Sigmoid colon (tissue), 7 donors: ENCODE results near the gene MYCN. TPM values are rescaled to one million over a fixed set of nuclear protein-coding genes. Genes with fewer than 3 reads are reported as not detected.

ENCODE experiments used
- DNase-seq: peaks from one replicate; pipeline ENCODE4 v3.0.0-alpha.2; 2019
- H3K27ac ChIP-seq, 4 donors: fragments of 200-600 bp; sonication (generic); one replicate each; pipeline ENCODE4 v1.5.1; 2016 to 2019; ENCODE audit warnings: mild to moderate bottlenecking in 1 of 4
- H3K27me3 ChIP-seq, 3 donors: fragments of 200-600 bp; sonication (generic); one replicate each; pipeline ENCODE4 v1.5.1; 2019; ENCODE audit warnings: mild to moderate bottlenecking in 1 of 3
- H3K36me3 ChIP-seq, 4 donors: fragments of 200-600 bp; sonication (generic); one replicate each; pipeline ENCODE4 v1.5.1; 2016 to 2019
- H3K4me1 ChIP-seq, 4 donors: fragments of 200-600 bp; sonication (generic); one replicate each; pipeline ENCODE4 v1.5.1; 2017 to 2019
- H3K4me3 ChIP-seq, 4 donors: fragments of 200-600 bp; sonication (generic); one replicate each; pipeline ENCODE4 v1.5.1; 2017 to 2019; ENCODE audit warnings: mild to moderate bottlenecking in 2 of 4, moderate library complexity in 1 of 4
- H3K9me3 ChIP-seq, 4 donors: fragments of 200-600 bp in 3 of 4; sonication (generic) in 3 of 4; one replicate each; pipeline versions ENCODE4 v1.5.1 to v1.6.1; 2013 to 2019
- EP300 ChIP-seq, 4 donors: sonication (generic); formaldehyde crosslinking; IDR thresholded peaks; one replicate each; pipeline ENCODE4 v1.6.1; 2017; ENCODE audit warnings: antibody characterized with exemption in 4 of 4
- POLR2A ChIP-seq, 2 donors: fragments of 450-650 bp; IDR thresholded peaks; one replicate each; pipeline ENCODE4 v1.6.1; 2016; ENCODE audit warnings: antibody characterized with exemption in 2 of 2, mild to moderate bottlenecking in 2 of 2, moderate library complexity in 2 of 2
- POLR2AphosphoS5 ChIP-seq, 4 donors: sonication (generic); formaldehyde crosslinking; IDR thresholded peaks; one replicate each; pipeline ENCODE4 v1.6.1; 2017; ENCODE audit warnings: antibody characterized with exemption in 4 of 4
- WGBS, 2 donors: extraction: QIAGEN DNeasy Blood & Tissue Kit; methylation state at CpG; one replicate each; pipeline ENCODE4 v1.1.7; 2013; 5-methylcytosine and 5-hydroxymethylcytosine counted together
- intact Hi-C: fragments of 100-400 bp; cut with DNase I; formaldehyde crosslinking; loops from one replicate; pipeline ENCODE4 v1.15.1; 2023
- polyA plus RNA-seq, 3 donors: library from polyadenylated mRNA; stranded (reverse); fragments of 200-250 nt; gene quantifications; one replicate each; pipeline ENCODE4 v1.2.3, GENCODE V29; 2013
- total RNA-seq, 4 donors: library from RNA; depleted of rRNA; stranded (reverse); fragments of >200 nt; gene quantifications; one replicate each; pipeline ENCODE4 v1.1.0, GENCODE V29; 2016
- TF ChIP-seq, protein P1 (sequence below), 4 experiments: fragments of 450-650 bp in 3 of 4; fragments of 200-600 bp in 1 of 4; IDR thresholded peaks; one replicate each; pipeline ENCODE4 v1.5.1; 2016 to 2019; ENCODE audit warnings: antibody characterized with exemption in 4 of 4, mild to moderate bottlenecking in 3 of 4, moderate library complexity in 2 of 4
- donor health status: healthy with polysubstance abuse.
- donor health status: Bipolar disorder and iron deficiency.
- donor health status: healthy.

The MYCN gene
- total and polyA plus RNA-seq, 7 donors: 0.33 to 0.71 (median 0.55) TPM; not detected in 1

DNA sequence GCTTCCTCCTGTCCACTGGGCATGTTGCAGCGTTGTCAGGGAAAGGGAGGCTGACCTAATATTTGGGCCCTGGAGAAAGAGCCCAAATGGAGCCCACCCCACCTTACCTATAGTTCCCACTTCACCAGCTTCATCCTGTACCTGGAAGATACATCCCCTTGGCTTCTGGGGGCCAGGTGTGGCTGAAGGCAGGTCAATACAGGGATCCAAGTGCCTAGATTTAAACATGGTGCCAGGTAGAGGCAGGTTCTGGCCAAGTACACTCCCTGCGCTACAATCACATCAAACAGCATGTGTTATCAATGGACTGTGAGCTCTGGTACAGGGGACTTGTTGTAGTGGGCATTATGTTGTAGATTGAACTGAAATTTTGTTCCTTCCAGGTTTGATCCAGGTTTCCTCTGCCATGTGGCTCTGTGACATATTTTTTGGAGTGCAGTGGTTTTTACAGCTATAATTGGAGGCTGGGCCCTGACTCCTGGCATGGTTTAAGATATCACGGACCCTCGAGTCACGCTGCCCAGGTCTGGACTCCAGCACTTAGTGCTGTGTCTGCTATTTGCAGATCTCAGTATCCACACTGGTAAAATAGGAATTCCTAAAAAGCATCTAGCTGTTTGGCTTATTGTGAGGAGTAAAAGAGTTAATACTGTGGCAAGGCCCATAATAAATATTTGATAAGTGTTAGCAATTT, 23.8 kb downstream of the MYCN start:
- H3K4me3 ChIP-seq: no peak overlapping the region
- no peaks in the 10 kb centered on the region for H3K4me1 ChIP-seq
- no peaks in the 10 kb centered on the region for H3K27me3 ChIP-seq
- H3K27ac ChIP-seq: no peak overlapping the region
- H3K36me3 ChIP-seq: no peaks in the 10 kb centered on the region
- no peak for DNase-seq
- 91 to 93% methylated on average over 5 of the region's 5 CpGs for WGBS, 2 donors
- TF ChIP-seq POLR2A (IDR thresholded peaks at IDR 0.05) (no peak), EP300 (IDR thresholded peaks at IDR 0.05) (no peak), POLR2AphosphoS5 (IDR thresholded peaks at IDR 0.05) (no peak)
- TF ChIP-seq, protein P1, sequence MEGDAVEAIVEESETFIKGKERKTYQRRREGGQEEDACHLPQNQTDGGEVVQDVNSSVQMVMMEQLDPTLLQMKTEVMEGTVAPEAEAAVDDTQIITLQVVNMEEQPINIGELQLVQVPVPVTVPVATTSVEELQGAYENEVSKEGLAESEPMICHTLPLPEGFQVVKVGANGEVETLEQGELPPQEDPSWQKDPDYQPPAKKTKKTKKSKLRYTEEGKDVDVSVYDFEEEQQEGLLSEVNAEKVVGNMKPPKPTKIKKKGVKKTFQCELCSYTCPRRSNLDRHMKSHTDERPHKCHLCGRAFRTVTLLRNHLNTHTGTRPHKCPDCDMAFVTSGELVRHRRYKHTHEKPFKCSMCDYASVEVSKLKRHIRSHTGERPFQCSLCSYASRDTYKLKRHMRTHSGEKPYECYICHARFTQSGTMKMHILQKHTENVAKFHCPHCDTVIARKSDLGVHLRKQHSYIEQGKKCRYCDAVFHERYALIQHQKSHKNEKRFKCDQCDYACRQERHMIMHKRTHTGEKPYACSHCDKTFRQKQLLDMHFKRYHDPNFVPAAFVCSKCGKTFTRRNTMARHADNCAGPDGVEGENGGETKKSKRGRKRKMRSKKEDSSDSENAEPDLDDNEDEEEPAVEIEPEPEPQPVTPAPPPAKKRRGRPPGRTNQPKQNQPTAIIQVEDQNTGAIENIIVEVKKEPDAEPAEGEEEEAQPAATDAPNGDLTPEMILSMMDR (IDR thresholded peaks at IDR 0.05): no peak
- H3K9me3 ChIP-seq: no peaks in the 10 kb centered on the region
- intact Hi-C loops: no loop called here

DNA sequence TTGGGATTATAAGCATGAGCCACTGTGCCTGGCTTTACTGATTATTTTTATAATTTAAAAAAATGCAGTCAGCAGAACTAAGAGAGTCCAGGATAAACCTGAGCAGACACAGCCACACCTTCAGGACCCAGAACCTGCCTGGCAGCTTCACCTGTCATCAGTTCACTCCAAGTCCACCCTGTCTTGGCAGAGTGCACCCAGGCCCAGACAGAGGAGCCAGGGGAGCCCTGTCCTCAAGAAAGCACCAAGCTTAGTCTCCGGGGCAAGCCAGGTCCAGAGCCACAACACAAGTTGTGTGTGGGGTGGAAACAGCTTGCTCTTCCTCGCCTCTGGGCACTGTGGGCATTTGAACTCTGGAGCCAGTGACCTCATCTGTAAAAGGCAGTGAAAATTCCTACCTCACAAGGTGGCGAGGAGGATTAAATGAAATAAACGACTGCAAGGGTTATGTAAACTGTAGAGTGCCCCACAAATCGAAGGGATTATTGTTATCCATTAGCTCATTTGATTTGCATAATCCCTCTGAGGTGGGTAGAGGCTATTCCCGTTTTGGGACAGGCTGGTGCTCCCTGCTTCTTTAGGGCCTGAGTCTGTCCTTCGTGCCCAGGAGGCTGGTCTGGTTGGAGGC, 24.7 kb downstream of the MYCN start:
- TF ChIP-seq, protein P1 (IDR thresholded peaks at IDR 0.05): no peak
- no peak for TF ChIP-seq POLR2AphosphoS5 (IDR thresholded peaks at IDR 0.05)
- TF ChIP-seq EP300 (IDR thresholded peaks at IDR 0.05): no peak
- no peak for TF ChIP-seq POLR2A (IDR thresholded peaks at IDR 0.05)
- WGBS, 2 donors: 50 to 75% methylated on average over 7 of the region's 7 CpGs
- intact Hi-C loops: no loop called here
- H3K36me3 ChIP-seq: no peaks in the 10 kb centered on the region
- no peaks in the 10 kb centered on the region for H3K27me3 ChIP-seq
- no peaks in the 10 kb centered on the region for H3K4me1 ChIP-seq
- no peak overlapping the region for H3K27ac ChIP-seq
- H3K4me3 ChIP-seq: no peak overlapping the region
- DNase-seq: no peak
- H3K9me3 ChIP-seq: no peaks in the 10 kb centered on the region

DNA sequence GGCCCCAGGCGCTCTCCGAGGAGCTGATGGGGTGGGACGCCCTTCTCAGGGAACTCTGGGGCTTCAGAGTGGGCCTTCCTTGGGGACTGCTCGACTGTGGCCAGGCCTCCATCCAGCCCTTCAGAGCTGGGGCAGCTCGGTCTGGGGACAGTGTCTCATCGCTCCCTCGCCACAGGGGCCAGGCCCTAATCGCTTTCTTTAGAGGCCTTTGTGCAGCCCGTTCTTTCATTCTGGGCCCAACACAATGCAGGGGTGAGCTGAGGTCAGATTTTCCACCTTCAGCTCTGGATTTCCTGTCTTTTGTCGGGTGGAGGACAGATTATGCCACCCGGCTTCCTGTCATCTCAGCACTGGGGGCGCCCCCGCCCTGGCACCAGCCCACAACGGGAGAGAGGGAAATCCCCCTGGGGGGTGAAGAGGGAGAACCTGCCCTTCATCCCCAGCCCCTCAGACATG, 25.2 kb downstream of the MYCN start:
- intact Hi-C loops: no loop called here
- Histone ChIP-seq H3K27ac (no peak overlapping the region), H3K27me3 (no peaks in the 10 kb centered on the region), H3K4me3 (no peak overlapping the region), H3K9me3 (no peaks in the 10 kb centered on the region), H3K36me3 (no peaks in the 10 kb centered on the region), H3K4me1 (no peaks in the 10 kb centered on the region)
- no peak for DNase-seq
- TF ChIP-seq, protein P1 (IDR thresholded peaks at IDR 0.05): no peak
- TF ChIP-seq EP300 (IDR thresholded peaks at IDR 0.05) (no peak), POLR2A (IDR thresholded peaks at IDR 0.05) (no peak), POLR2AphosphoS5 (IDR thresholded peaks at IDR 0.05) (no peak)
- 61 to 81% methylated on average over 14 of the region's 14 CpGs for WGBS, 2 donors

DNA sequence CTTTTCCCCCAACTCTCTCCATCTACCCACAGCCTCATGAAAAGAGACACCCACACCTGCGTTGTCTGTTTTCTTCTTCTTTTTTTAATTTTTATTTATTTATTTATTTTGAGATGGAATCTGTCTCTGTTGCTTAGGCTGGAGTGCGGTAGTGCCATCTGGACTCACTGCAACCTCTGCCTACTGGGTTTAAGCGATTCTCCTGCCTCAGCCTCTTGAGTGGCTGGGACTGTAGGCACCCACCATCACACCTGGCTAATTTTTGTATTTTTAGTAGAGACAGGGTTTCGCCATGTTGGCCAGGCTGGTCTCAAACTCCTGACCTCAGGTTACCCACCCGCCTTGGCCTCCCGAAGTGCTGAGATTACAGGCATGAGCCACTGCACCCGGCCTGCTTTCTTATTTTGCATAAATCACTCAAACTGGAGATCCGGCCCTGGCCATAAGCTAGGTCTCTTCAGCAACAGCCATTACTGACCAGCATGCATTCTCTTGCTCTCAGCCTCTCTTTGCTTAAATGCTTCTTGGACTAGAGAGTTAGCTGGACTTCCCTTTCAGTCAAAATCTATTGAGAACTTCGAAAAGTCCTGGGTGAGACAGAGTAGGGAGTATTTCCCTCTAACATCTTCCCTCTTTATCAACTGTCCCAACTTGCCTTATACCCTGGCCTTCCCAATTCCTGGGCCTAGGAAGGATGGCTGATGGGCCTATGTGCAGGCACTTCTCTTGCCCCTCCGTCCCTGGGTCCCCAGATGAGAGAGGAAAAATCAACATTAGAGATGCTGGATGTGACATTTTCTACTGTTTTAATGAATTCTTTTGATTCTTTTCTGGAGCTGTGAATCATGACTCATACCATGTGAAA, 27.3 kb downstream of the MYCN start:
- H3K27me3 ChIP-seq: no peaks in the 10 kb centered on the region
- 93% methylated on average over 10 of the region's 10 CpGs for WGBS, 2 donors
- no peak overlapping the region for H3K27ac ChIP-seq
- H3K36me3 ChIP-seq: no peaks in the 10 kb centered on the region
- H3K4me1 ChIP-seq: no peaks in the 10 kb centered on the region
- no peak overlapping the region for H3K4me3 ChIP-seq
- no peaks in the 10 kb centered on the region for H3K9me3 ChIP-seq
- intact Hi-C loops: no loop called here
- TF ChIP-seq POLR2AphosphoS5 (IDR thresholded peaks at IDR 0.05) (no peak), POLR2A (IDR thresholded peaks at IDR 0.05) (no peak), EP300 (IDR thresholded peaks at IDR 0.05) (no peak)
- TF ChIP-seq, protein P1 (IDR thresholded peaks at IDR 0.05): no peak
- no peak for DNase-seq
